Tongue (tissue), 2 donors: Measurements from ENCODE around the gene RABEP2. TPM values are rescaled to one million over a fixed set of nuclear protein-coding genes. Genes with fewer than 3 reads are reported as not detected.
A peak's percentile ranks its signal among the peaks of the same experiment; 100 is the strongest.
"Not testable (repeated sequence)": the region's sequence is repeated elsewhere in the genome, so short reads cannot be mapped to it uniquely, and the experiment has no call there.

Experiments used
- DNase-seq: peaks from one replicate; pipeline ENCODE4 v3.0.0-alpha.2; 2015
- total RNA-seq: library from RNA; depleted of rRNA; stranded (reverse); fragments of >200 nt; gene quantifications from one replicate; pipeline ENCODE4 v1.2.3, GENCODE V29; 2014

RABEP2 gene
- total RNA-seq, 1 donor from 2014 or later, result 30.7 TPM

DNA sequence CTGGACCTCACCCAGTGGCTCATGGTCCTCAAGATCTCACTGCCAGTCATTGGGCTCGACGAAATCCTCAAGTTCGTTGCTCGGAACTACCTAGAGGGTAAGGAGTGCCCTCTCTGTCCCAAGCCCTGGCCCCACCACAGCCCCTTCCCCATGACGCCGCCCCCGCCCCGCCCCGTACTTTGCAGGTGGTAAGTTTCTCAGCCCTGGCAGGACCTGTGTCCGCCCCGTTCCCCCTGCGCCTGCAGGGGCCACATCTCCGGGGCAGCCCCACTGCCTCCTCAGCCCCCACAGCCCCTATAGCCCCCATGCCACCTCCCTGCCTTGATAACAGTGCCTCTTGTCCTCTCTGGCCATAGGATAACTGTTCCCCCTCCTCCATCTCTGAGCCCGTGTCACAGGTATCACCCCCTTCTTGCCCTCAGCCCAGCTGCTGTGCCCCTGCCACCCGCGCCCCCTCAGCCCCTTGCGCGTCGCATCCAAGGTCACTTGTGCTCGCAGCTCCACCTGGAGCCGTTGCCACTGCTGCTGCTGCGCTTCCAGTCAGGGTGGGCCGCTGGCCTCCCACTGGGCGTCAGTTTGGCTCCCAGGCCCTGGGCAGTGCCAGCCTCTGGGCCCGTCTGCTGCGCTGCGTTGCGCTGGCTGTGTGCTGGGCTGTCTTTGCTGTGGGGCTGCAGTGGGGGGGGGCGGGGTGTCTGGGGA is 21.5 kb downstream of the RABEP2 start:
- no peak for DNase-seq

DNA sequence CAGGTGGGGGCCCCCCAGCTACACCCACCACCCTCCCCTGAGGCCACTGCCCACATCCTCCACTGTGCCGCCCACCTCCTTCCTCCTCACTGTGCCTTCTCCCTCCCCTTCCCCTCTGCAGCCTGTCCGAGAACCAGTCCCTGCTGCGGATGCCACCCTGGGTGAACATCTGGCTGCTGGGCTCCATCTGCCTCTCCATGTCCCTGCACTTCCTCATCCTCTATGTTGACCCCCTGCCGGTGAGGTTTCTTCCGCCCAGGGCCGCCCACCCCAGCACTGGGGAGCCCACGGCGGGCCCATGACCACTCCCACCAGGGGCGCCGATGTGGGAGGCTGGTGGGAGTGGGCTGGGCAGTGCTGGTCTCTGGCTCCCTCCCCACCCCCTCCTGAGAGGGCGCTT is 22.1 kb downstream of the RABEP2 start:
- no peak for DNase-seq

DNA sequence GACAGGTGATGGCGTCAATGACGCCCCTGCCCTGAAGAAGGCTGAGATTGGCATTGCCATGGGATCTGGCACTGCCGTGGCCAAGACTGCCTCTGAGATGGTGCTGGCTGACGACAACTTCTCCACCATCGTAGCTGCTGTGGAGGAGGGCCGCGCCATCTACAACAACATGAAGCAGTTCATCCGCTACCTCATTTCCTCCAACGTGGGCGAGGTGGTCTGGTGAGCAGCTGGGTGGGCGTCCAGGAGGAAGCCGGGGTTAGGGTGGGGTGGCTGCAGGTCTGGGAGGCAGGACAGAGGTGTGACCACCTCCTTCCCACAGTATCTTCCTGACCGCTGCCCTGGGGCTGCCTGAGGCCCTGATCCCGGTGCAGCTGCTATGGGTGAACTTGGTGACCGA is 23.2 kb downstream of the RABEP2 start:
- no peak for DNase-seq

DNA sequence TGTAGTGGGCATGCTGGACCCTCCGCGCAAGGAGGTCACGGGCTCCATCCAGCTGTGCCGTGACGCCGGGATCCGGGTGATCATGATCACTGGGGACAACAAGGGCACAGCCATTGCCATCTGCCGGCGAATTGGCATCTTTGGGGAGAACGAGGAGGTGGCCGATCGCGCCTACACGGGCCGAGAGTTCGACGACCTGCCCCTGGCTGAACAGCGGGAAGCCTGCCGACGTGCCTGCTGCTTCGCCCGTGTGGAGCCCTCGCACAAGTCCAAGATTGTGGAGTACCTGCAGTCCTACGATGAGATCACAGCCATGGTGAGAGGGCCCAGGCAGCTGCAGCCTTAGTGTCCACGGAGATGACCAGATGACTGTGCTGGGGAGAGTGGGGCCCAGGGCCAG is 24.4 kb downstream of the RABEP2 start:
- no peak for DNase-seq

DNA sequence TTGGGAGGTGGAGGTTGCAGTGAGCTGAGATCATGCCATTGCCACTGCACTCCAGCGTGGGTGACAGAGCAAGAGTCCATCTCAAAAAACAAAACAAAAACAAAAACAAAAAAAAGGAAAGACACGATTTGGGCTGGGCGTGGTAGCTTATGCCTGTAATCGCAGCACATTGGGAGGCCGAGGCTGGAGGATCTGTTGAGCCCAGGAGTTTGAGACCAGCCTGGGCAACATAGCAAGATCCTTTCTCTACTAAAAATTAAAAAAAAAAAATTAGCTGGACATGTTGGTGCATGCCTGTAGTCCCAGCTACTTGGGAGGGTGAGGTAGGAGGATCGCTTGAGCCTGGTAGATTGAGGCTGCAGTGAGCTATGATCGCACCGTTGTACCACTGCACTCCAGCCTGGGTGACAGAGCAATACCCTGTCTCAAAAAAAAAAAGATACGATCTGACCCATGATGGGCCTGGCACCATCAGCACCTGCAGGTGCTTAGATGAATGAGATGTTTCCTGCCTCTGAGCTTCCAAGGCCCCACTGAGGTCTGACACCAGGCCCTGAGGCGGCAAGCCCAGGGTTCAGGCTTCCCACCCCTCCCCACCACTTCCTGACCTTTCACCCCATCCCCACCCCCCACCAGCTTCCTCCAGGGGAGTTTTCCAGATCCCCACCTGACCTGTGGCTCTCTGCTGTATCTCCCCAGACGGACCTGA is 25.0 kb downstream of the RABEP2 start:
- no peak for DNase-seq

DNA sequence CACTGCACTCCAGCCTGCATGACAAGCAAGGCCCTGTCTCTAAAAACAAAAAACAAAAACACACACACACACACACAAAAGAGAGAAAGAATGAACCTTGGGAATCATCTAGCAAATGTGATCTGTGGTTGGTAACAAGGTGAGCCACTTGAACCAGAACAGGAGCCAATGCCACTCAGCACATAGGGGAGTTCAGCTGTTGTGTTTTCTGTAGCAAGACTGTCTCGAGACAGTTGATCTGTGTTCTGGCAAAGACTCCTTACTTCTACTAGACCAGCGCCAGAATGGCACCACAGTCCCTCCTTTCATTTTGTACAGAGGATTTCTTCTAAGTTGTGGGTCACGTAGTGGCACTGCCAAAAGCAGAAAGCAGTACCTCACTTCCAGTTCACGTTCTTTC is 26.1 kb downstream of the RABEP2 start:
- no peak for DNase-seq

DNA sequence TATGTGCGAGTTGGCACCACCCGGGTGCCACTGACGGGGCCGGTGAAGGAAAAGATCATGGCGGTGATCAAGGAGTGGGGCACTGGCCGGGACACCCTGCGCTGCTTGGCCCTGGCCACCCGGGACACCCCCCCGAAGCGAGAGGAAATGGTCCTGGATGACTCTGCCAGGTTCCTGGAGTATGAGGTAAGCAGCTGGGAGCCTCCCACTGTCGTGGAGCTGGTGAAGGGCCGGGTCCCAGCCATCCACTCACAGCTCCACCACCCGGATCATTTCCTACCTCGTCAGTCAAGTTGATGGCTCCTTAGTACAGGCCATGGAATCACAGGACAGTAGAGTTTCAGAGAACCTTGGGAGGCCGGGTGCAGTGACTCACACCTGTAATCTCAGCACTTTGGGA is 26.8 kb downstream of the RABEP2 start:
- no peak for DNase-seq

DNA sequence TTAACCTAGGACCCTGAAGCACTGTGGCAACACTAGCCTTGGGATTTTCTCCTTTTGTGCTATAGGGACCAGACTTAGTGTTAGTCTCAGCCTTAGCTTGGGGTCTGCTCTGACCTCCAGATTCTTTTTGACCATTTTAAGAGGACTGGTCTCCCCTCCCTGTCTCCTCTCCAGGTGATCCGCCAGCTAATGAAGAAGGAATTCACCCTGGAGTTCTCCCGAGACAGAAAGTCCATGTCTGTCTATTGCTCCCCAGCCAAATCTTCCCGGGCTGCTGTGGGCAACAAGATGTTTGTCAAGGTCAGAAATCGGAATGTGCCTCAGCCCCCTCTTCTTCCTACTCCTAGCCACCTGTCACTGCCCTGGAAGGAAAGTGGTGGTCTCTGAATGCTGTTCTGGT is 27.2 kb downstream of the RABEP2 start:
- DNase-seq, result no peak

DNA sequence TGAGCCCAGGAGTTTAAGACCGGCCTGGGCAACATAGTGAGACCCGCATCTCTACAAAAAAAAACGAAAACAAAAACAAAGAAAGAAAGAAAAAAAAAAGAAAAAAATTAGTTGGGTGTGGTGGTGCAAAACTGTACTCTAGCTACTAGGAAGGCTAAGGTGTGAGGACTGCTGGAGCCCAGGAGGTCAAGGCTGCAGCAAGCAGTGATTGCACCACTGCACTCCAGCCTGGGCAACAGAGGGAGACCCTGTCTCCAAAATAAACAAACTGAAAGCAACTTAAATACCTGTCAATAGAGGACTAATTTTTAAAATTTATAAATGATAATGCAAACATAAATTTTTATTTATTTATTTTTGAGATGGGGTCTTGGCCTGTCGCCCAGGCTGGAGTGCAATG is 29.4 kb downstream of the RABEP2 start:
- no peak for DNase-seq

DNA sequence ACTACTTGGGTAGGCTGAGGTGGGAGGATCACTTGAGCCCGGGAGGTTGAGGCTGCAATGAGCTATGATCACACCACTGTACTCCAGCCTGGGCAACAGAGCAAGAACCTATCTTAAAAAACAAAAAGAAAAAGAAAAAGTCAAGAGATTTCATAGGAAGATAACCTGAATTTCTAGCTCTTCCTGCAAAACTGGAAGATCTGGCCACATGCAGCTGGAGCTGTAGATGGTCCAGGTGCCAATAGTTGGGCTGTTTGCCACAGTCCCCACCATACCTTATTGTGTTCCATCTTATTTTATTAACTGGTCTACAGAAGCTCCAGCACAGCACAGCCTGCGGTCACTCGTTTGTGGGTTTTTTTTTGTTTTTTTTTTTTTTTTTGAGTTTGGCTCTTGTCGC is 31.7 kb downstream of the RABEP2 start:
- DNase-seq, result no peak

DNA sequence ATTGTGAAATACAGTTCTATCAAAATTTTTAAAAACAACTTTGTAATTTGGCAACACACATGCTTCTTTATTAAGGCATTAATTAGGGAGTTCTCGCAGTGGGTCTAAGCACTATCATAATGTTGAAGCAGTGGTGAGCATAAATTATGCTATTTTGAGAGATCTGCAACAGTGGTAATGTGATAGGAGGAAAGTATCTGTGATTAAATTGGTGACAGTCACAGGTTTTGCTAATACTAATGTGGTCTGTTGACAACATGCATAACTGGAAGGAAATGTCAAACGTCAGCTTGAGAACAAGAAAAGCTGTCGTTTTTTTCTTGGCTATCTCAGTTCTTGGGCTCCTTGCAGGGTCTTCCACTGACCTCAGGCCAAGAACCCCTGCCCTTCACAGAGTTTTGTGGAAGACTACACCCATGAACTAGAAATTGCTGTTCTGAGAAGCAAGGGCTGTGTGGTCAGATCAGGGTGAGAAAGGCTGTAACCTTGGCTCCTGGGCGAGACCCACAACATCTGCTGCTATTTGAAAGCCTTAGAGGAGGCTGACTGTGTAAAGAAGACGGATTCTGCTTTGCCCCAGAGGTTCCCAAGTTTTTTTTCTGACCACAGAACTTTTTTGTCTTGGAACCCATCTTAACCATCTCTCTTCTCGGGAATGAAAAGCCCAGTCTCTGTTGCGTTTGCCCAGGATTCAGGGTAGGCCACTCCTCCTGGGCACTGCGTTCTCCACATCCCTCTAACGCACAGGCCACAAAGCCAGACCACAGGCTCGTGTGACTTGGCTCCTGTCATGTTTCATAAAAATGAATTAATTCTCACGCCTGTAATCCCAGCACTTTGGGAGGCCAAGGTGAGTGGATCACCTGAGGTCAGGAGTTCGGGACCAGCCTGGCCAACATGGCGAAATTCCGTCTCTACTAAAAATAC is 32.8 kb downstream of the RABEP2 start:
- no peak for DNase-seq

DNA sequence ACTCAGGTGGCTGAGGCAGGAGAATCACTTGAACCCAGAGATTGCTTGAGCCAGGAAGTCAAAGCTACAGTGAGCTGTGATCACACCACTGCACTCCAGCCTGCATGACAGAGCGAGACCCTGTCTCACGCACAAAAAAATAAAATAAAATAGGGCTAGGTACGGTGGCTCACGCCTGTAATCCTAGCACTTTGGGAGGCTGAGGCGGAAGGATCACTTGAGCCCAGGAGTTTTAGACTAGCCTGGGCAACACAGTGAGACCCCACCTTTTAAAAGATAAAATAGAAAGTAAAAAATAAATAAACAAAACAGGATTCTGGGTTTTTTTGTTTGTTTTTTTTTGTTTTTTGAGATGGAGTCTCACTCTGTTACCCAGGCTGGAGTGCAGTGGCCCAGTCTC is 34.7 kb downstream of the RABEP2 start:
- DNase-seq, result not testable (repeated sequence)

DNA sequence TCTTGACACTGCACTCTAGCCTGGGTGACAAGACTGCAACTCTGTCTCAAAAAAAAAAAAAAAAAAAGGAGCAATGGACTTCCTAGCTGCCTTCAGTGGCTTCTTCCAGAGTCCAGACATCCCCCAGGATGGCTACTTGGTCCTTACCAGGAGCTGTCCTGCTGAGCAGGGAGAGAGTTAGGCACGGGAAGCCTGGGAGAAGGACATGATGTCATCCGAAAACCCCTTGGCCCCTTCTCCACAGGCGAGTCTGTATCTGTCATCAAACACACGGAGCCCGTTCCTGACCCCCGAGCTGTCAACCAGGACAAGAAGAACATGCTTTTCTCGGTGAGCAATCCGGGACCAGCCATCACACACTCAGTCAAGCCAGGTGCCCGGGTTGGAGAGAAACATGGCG is 38.1 kb downstream of the RABEP2 start:
- no peak for DNase-seq

DNA sequence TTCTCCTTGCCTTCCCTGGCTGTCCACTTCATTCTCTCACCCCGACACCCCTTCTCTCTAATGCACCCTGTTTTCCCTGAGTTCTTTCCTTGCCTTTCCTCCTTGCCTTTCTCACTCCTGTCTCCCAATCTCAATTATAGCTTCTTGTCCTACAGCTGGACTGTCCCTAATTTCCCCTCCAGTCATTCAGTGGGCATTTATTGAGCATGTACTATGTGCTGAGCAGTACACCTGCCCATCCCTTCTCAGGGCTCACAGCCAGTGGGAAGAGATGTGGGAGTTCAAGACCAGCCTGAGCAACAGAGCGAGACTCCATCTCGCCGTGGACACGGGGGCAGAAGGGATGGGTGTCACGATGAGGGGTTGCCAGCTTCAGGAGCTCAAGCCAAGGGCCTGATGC is 41.0 kb downstream of the RABEP2 start:
- DNase-seq, result no peak

DNA sequence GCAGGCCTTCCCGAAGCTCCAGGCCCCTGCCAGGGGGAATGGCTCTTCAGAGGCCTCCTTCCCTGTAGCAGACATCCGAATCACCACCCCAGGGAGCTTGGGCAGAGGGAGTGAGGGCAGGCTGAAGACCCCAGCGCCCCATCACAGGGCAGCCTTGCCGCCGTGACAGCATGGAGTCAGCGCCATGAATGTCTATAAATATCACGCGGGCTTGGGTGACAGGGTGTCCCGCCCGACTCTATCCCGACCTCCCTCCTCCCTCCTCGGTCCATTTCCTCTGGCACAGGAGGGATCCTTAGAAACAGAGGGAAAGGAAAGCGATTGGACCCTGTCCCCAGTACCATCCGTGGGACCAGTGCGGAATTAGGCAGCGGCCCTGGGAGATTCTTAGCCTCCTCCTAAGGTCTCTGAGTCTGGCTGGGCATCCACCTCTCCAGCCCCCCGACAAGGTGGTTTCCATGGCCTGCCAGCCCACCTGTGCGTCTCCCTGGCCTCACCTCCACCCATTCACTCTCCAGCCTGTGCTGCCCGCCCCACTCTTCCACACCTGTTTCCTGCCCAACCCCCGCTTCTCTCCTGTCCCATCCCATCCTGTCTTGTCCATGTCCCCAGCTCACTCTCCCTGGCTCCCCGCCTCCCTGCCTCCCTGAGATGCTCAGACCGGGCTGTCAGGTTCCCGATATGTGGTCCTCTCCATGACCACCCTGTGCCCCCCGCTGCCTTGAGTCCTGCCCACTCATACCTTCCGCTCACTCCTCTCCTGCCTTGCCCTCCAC is 41.6 kb downstream of the RABEP2 start:
- no peak for DNase-seq

DNA sequence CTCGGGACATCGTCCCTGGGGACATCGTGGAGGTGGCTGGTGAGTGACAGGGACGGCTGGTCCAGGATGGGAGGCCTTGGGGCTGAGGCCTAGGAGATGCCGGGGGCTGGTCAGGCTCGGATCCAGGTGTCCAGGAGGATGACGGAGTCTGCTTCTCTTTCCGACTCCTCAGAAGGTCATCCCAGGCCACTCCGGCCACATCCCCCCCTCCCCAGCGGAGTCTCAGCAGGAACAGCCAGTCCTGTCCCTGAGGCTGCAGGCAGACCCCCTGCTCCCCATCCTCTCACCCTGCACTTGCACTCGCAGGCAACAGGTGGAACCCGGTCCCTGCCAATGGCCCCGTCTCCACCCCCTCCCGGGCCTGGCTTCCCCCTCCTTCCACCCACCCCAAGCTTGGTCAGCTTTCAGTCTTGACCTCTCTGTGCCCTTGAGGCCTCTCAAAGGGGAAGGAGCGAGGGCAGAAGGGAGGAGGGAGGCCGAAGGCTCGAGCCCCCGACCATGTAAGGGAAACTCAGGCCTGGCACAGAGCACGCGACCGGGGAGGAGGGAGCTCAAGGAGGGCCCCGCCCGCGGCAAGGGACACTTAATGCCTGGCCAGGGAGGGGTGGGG is 42.4 kb downstream of the RABEP2 start:
- DNase-seq, result peak; percentile 84

DNA sequence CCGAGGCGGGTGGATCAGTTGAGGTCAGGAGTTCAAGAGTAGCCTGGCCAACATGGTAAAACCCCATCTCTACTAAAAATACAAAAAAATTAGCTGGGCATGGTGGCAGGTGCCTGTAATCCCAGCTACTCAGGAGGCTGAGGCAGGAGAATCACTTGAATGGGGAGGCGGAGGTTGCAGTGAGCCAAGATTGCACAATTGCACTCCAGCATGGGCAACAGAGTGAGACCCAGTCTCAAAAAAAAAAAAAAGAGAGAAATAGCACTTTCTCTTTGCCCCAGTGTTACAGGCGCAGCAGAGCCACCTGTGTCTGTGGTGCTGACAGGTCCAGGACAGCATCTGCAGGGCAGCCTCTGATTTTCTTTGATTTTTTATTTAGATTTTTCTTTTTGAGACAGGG is 43.5 kb downstream of the RABEP2 start:
- DNase-seq, result not testable (repeated sequence)

DNA sequence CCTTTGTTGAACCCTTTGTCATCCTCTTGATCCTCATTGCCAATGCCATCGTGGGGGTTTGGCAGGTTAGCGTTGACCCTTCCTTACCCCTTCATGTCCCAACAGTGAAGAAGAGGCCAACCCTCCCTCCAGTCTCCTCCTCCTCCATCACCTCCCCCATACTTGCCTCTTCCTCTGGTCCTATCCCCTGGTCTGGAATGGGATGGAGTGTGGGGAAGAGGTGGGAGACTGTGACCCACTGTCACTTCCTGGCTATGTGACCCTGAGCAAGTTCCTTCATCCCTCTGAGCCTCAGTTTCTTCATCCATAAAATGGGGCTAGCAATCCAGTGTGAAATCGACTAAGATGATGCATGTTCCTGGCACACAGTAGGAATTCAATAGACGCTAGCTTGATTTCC is 44.1 kb downstream of the RABEP2 start:
- no peak for DNase-seq

DNA sequence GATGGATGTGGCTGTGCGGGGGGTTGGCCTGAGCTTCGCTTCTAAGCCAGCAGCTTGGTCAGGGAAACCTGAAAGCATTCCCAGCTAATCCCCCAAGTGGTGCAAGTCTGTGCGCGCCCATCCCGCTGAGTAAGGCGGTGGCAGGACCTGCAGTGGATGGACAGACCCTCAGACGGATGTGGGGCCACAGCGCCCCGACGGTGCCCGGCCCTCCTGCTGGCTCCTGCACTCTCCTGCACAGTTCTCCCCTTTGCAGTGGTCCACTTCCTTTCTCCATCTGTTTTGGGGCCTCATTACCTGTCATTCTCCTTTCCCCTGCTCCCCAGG is 44.5 kb downstream of the RABEP2 start:
- DNase-seq, result no peak

DNA sequence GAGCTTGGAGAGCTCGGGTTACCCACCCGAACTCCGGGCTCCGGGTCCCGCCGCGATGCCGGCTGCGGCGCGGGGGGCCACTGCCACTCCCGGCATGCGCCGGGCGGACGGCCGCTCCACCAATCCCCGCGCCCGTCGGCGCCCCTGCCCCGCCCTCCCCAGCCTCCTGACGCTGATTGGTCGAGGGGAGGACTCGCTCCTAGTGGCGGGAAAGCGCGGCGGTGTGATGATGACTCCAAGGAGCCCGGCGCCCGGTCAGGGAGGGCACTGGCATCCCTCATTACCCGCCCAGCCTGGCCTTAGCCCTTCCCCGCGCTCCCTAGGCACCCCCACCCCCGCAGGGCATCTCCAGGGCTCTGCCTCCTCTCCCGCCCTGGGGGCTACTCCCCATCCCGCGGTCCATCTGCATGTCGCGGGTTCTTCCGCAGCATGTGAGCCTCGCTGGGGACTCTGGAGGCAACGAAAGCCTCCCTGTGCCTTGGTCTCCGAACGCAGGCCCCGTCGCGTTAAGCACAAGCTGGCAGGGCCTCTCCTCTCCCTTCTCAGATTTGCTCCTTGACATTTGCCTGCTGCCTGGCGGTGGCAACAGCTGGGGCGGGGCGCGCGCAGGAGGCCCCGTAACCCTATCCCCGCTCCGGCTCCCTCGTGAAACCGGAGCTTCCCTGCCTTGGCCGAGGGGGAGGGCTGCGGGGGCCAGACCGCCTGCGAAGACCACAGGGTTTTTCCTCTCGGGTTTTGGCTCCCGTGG is 45.0 kb downstream of the RABEP2 start:
- DNase-seq, result peak; percentile 94

DNA sequence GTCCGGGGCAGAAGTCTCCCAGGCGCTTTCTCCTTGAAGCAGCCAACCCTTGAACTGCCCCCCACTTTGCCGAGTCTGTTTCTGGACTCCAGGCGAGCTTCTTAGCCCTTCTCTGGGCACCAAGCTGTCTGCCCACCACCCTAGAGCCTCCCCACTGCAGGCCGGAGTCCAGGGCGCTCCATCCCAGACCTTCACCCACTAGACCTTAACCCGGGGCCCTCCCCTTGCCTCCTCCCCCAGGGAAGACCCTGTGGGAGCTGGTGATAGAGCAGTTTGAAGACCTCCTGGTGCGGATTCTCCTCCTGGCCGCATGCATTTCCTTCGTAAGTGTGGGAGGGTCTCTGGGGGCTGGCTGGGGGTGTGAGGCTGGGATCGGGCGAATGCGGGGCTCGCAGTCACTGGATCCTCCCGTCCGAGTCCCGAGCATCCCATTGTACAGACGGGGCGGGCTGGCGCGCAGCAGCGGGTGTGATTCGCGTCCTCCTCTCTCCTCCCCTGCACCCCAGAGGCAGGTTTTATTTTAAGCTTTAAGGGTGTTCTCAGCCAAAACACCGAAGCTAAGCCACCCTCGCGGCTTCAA is 45.7 kb downstream of the RABEP2 start:
- DNase-seq, result no peak
